GM12878 (cell line): ENCODE measurements around the gene DHCR7.

Experiments
- CHD4 ChIP-seq: fragments of 200-600 bp; sonication (generic); IDR thresholded peaks from 2 replicates; pipeline ENCODE4 v1.6.1; 2016; ENCODE audit warnings: mild to moderate bottlenecking
- EP300 ChIP-seq, 2 experiments: fragments of 150-350 bp in 1 of 2; IDR thresholded peaks; 2 replicates each; pipeline ENCODE4 v1.6.1; 2011 to 2012; ENCODE audit warnings: low read depth in 2 of 2, low read length in 2 of 2, borderline replicate concordance in 1 of 2, improper control_type of control experiment in 1 of 2, inconsistent platforms in 1 of 2; ENCODE audit not compliant: control insufficient read depth in 1 of 2
- NFIC ChIP-seq: IDR thresholded peaks from 2 replicates; pipeline ENCODE4 v1.6.1; 2012; ENCODE audit warnings: low read depth, mild to moderate bottlenecking, inconsistent platforms, low read length, moderate library complexity
- POLR2AphosphoS5 ChIP-seq: IDR thresholded peaks from 2 replicates; pipeline ENCODE4 v1.6.1; 2011; ENCODE audit warnings: mild to moderate bottlenecking, low read length, inconsistent platforms
- SUPT20H ChIP-seq: IDR thresholded peaks from 2 replicates; pipeline ENCODE4 v1.6.1; 2011; ENCODE audit warnings: low read depth, mild to moderate bottlenecking, low read length, moderate library complexity, borderline replicate concordance; ENCODE audit not compliant: control insufficient read depth
- SUZ12 ChIP-seq: fragments of 200-600 bp; sonication (generic); IDR thresholded peaks from one replicate; pipeline ENCODE4 v1.6.1; 2018; ENCODE audit warnings: antibody characterized with exemption, mild to moderate bottlenecking; ENCODE audit not compliant: unreplicated experiment
- TF ChIP-seq, protein P1 (sequence below), 3 experiments: IDR thresholded peaks in 2 of 3; conservative IDR thresholded peaks in 1 of 3; 2 replicates each; pipeline ENCODE4 v1.5.1; 2011; ENCODE audit warnings: low read depth in 3 of 3, low read length in 3 of 3, mild to moderate bottlenecking in 3 of 3, control low read depth in 2 of 3, moderate library complexity in 2 of 3, inconsistent platforms in 1 of 3, mixed read lengths in 1 of 3; ENCODE audit not compliant: control insufficient read depth in 2 of 3, insufficient read depth in 1 of 3; ENCODE audit errors: extremely low read depth in 1 of 3
- TF ChIP-seq, protein P2 (sequence below): IDR thresholded peaks from 2 replicates; pipeline ENCODE4 v1.6.1; 2012; ENCODE audit warnings: low read depth, low read length, improper control_type of control experiment

DNA sequence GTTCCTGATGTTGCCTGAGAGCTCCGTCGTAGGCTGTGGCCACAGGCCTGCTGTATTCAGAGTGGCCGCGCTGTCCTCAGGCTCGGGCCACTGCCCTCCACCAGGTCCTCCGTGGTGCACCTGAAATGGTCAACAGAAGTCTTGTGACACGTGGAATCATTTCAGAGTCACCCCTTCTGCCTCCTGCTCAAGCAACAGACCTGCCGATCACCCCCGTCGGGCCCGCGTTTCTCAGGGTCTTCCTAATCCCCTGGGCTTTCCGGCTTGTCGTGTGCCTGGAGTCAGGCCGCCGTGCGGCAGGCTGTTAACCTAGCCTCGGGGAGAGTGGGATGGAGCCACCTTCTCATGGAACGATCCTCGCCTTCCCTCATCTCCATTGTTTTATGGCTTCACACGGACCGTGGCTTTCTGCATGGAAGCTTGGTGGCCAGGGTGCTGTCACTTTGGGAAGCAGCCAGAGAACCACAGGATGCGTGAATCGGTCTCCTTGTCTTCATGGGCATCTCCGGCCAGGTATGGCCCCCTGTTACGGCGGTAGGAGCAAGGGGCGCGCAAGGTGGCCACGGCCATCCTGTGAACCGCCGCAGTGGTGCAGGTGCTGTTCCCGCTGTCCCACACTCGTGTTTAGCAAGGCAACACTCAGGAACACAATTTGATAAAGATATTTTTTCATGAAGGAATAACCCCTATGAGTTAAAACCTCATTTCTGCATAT lies 28.9 kb upstream of the DHCR7 start:
- TF ChIP-seq SUPT20H (no peak), SUZ12 (no peak), CHD4 (no peak), EP300 (IDR thresholded peaks at IDR 0.05; ENCODE audit: borderline replicate concordance in 1 of 2, control insufficient read depth in 1 of 2, low read depth in 2 of 2, low read length in 2 of 2) (no peak), POLR2AphosphoS5 (no peak), NFIC (no peak)
- TF ChIP-seq, protein P1, sequence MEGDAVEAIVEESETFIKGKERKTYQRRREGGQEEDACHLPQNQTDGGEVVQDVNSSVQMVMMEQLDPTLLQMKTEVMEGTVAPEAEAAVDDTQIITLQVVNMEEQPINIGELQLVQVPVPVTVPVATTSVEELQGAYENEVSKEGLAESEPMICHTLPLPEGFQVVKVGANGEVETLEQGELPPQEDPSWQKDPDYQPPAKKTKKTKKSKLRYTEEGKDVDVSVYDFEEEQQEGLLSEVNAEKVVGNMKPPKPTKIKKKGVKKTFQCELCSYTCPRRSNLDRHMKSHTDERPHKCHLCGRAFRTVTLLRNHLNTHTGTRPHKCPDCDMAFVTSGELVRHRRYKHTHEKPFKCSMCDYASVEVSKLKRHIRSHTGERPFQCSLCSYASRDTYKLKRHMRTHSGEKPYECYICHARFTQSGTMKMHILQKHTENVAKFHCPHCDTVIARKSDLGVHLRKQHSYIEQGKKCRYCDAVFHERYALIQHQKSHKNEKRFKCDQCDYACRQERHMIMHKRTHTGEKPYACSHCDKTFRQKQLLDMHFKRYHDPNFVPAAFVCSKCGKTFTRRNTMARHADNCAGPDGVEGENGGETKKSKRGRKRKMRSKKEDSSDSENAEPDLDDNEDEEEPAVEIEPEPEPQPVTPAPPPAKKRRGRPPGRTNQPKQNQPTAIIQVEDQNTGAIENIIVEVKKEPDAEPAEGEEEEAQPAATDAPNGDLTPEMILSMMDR (IDR thresholded peaks at IDR 0.05 in 2 of 3, conservative IDR thresholded peaks at IDR 0.05 in 1 of 3; ENCODE audit: control insufficient read depth in 2 of 3, extremely low read depth in 1 of 3, insufficient read depth in 1 of 3, low read depth in 3 of 3, low read length in 3 of 3) = no peak
- TF ChIP-seq, protein P2, sequence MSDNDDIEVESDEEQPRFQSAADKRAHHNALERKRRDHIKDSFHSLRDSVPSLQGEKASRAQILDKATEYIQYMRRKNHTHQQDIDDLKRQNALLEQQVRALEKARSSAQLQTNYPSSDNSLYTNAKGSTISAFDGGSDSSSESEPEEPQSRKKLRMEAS = no peak
